Measurements from ENCODE around the gene TRIM16.

- TF ChIP-seq CTCF (conservative IDR thresholded peaks at IDR 0.05; ENCODE audit: low read depth, low read length) (no peak), ELK1 (IDR thresholded peaks at IDR 0.05; ENCODE audit: borderline replicate concordance, low read depth, low read length) (no peak), RAD21 (IDR thresholded peaks at IDR 0.05; ENCODE audit: low read length) (no peak), CHD1 (IDR thresholded peaks at IDR 0.05; ENCODE audit: low read depth, low read length) (no peak), MXI1 (IDR thresholded peaks at IDR 0.05; ENCODE audit: borderline replicate concordance, low read depth, low read length) (no peak), BHLHE40 (IDR thresholded peaks at IDR 0.05; ENCODE audit: low read depth, low read length) (no peak), POLR2A (IDR thresholded peaks at IDR 0.05; ENCODE audit: low read depth, low read length) (no peak), NFE2L2 (IDR thresholded peaks at IDR 0.05; ENCODE audit: low read depth, low read length) (no peak), RCOR1 (IDR thresholded peaks at IDR 0.05; ENCODE audit: insufficient replicate concordance, low read length) (no peak)
Observed at GRCh38 chr17:15660077-15660476, 24.0 kb downstream of the TRIM16 start.

All from IMR-90 (cell line).